ENCODE measurements around the gene DNAAF2.
"Not testable (repeated sequence)": the region's sequence is repeated elsewhere in the genome, so short reads cannot be mapped to it uniquely, and the experiment has no call there.

DNAAF2 gene, protein sequence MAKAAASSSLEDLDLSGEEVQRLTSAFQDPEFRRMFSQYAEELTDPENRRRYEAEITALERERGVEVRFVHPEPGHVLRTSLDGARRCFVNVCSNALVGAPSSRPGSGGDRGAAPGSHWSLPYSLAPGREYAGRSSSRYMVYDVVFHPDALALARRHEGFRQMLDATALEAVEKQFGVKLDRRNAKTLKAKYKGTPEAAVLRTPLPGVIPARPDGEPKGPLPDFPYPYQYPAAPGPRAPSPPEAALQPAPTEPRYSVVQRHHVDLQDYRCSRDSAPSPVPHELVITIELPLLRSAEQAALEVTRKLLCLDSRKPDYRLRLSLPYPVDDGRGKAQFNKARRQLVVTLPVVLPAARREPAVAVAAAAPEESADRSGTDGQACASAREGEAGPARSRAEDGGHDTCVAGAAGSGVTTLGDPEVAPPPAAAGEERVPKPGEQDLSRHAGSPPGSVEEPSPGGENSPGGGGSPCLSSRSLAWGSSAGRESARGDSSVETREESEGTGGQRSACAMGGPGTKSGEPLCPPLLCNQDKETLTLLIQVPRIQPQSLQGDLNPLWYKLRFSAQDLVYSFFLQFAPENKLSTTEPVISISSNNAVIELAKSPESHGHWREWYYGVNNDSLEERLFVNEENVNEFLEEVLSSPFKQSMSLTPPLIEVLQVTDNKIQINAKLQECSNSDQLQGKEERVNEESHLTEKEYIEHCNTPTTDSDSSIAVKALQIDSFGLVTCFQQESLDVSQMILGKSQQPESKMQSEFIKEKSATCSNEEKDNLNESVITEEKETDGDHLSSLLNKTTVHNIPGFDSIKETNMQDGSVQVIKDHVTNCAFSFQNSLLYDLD

DNA sequence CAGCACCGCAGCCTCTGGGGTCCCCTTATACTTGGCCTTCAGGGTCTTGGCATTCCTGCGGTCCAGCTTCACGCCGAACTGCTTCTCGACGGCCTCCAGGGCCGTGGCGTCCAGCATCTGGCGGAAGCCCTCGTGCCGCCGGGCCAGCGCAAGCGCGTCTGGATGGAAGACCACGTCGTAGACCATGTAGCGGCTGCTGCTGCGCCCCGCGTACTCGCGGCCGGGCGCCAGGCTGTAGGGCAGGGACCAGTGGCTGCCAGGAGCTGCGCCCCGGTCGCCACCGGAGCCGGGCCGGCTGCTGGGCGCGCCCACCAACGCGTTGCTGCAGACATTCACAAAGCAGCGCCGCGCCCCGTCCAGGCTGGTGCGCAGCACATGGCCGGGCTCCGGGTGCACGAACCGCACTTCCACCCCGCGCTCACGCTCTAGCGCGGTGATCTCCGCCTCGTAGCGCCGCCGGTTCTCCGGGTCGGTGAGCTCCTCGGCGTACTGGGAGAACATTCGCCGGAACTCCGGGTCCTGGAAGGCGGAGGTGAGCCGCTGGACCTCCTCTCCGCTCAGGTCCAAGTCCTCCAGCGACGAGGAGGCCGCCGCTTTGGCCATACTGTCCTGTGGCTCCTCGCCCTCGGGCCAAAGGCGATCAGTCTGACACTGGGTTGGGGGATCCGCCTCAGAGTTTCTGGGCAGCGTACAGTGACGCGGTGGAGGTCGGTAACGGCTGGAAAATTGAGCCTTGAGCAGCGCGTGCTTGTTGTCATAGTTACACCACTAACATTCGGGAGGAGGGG lies at the start of gene DNAAF2:
DNAAF2 (minus strand) TSS at position 698 of the 788 bp plus-strand sequence; CDS start at position 603, 95 bp downstream.
- DNase-seq: peak; percentile 41

DNA sequence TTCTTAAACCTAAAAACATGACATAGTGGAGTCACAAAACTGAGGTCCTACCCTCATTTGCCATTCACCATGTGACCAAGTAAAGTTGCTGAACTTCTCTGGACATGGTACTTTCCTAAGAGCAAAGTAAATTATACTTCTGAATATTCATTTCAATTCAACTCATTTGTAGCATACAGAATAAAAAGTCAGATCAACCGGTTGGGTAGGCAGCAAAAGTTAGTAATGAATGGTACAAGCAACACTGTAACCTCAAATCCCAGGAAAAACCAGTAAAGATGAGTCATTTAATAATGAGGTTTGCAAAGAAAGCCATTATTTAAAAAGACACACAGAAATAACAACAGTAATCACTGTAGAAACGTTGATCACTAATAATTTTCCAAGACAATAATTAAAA lies 44.2 kb upstream of the DNAAF2 start:
- DNase-seq: no peak

DNA sequence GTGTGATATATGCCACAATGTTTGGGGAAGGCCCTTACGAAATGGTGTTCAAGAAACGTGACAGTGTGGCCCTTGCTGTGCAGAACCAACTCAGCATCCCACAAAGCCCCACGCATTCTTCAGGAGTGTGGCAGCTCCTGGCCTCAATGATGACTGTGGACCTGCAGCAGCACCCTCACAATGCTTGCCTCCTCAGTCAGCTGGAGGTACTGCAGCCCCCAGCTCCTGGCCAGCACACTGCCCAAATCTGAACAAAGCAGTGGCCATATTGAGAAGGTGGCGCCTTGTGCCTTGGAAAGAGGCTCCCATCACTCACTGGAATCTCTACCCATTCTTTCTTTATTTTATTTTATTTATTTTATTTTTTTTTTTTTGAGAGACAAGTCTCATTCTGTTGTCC lies 42.6 kb upstream of the DNAAF2 start:
- DNase-seq: no peak

GRCh38 chr14:49673586-49673985 lies 38.5 kb upstream of the DNAAF2 start:
- no peak for DNase-seq

GRCh38 chr14:49670475-49670874 lies 35.4 kb upstream of the DNAAF2 start:
- no peak for DNase-seq

GRCh38 chr14:49659526-49660455 lies 24.7 kb upstream of the DNAAF2 start:
- DNase-seq: no peak

DNA sequence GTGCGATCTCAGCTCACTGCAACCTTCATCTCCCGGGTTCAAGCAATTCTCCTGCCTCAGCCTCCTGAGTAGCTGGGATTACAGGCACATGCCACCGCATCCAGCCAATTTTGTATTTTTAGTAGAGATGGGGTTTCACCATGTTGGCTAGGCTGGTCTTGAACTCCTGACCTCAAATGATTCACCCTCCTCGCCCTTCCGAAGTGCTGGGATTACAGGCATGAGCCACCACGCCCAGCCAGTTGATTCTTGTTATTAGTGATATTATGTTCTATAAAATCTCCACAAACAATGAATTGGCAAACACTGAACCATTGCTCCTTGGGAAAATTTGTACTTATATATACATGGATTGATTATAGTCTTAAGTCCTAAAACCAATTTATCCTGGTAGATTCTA lies 22.5 kb upstream of the DNAAF2 start:
- not testable (repeated sequence) for DNase-seq

GRCh38 chr14:49654511-49654910 lies 19.5 kb upstream of the DNAAF2 start:
- DNase-seq: no peak

GRCh38 chr14:49653508-49653907 lies 18.5 kb upstream of the DNAAF2 start:
- DNase-seq: no peak

- DNase-seq: no peak
These were observed 7.1 kb upstream of the DNAAF2 start for GRCh38 chr14:49642163-49642562.

GRCh38 chr14:49641697-49642129 lies 6.7 kb upstream of the DNAAF2 start:
- DNase-seq: no peak

DNA sequence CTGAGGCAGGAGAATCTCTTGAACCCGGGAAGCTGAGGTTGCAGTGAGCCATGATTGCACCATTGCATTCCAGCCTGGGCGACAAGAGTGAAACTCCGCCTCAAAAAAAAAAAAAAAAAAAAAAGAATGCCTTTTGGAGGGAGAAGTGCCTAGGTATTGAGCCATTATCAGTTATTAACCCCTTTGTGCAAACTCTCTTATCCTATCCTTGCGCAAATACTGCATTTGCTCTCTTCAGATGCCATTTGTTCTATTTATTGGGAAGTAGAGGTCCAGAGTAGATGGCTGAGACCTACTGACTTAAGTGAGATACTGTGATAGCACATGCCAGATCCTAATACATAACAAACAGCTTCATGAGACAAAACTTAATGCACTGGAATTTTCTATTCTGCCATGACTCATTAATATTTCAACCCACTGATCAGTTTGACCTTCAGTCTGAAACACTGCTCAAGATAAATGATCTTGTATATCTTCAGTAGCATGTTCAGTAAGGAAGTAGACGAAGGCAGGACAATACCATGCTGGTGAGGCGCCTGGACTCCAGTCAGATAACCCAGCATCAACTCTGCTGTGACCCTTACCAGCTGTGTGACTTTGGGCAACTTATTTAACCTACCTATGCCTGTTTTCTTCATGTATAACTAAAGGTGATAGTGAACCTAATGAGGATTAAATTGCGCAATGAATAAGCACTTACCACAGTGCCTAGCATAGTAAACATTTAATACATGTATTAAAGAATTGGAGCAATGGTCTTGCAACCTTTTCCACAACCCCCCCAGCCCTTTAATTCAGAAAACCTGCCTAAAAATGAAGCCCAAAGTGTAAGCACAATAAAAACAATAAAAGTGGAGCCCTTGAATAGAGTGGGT lies 5.7 kb upstream of the DNAAF2 start:
- no peak for DNase-seq

DNA sequence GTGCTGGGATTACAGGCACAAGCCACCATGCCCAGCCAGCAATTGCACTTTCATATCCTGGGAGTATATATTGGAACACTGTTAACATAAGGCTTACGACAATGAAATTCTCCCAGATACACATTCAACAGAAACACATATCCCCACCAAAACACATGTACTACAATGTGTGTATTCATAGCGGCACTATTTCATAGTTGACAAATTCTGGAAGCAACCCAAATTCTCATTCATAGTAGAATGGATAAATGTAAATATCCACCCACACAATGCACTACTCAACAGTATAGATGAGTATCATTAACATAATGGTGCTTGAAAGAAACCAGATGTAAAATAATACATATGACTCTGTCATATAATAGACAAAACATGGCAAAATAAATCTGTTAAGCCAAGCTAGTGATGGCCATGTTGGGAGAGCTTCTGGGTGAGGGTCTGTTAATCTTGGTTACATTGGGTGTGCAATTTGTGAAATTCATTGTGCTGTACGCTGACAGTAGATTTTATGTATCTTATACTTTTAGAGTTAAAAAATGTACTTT lies 2.6 kb upstream of the DNAAF2 start:
- DNase-seq: no peak

DNA sequence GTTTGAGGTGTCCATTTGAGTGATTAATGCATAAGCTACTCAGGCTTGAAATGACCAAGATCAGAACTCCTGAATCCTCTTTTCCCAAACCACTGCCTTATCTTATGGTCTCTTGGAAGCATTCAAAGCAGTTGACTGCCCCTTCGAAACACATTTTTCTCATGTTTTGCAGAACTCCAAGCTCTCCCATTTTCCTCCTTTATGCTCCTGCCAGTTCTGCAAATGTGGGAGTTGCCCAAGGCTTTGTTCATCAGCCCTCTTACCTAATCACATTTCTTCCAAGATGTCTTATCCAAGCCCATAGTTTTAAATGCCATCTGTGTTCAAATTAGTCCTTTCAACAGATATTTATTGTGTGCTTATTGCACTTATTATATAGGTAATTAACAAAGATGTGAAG lies 1.8 kb upstream of the DNAAF2 start:
- DNase-seq: no peak

DNA sequence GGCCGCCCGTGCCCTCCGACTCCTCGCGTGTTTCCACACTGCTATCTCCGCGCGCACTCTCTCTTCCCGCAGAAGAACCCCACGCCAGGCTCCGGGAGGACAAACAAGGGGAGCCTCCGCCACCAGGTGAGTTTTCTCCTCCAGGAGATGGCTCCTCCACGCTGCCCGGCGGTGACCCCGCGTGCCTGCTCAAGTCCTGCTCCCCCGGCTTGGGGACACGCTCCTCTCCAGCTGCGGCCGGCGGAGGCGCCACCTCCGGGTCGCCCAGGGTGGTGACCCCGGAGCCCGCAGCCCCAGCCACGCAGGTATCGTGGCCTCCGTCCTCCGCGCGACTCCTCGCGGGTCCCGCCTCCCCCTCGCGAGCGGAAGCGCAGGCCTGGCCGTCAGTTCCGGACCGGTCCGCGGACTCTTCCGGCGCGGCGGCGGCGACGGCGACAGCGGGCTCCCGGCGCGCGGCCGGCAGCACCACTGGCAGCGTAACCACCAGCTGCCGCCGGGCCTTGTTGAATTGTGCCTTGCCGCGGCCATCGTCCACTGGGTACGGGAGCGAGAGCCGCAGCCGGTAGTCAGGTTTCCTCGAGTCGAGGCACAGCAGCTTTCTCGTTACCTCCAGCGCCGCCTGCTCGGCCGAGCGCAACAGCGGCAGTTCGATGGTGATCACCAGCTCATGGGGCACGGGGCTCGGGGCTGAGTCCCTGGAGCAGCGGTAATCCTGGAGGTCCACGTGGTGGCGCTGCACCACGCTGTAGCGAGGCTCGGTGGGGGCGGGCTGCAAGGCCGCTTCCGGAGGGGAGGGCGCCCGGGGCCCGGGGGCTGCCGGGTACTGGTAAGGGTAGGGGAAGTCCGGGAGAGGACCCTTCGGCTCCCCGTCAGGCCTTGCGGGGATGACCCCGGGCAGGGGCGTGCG lies 1.2 kb downstream of the DNAAF2 start:
- DNase-seq: peak; percentile 91

- DNase-seq: no peak
These were observed 10.9 kb downstream of the DNAAF2 start for GRCh38 chr14:49623941-49624839.

- no peak for DNase-seq
These were observed 11.7 kb downstream of the DNAAF2 start for GRCh38 chr14:49623387-49623786.

DNA sequence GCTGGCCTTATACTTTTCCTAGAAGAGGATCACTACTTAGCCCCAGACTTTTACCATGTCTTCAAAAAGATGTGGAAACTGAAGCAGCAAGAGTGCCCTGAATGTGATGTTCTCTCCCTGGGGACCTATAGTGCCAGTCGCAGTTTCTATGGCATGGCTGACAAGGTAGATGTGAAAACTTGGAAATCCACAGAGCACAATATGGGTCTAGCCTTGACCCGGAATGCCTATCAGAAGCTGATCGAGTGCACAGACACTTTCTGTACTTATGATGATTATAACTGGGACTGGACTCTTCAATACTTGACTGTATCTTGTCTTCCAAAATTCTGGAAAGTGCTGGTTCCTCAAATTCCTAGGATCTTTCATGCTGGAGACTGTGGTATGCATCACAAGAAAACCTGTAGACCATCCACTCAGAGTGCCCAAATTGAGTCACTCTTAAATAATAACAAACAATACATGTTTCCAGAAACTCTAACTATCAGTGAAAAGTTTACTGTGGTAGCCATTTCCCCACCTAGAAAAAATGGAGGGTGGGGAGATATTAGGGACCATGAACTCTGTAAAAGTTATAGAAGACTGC lies 12.9 kb downstream of the DNAAF2 start:
- DNase-seq: no peak

All from NCI-H2227 treated with DMSO at 0.1 percent for 48 hours (cell line).